ENCODE results near the gene NSD2. TPM values are rescaled to one million over a fixed set of nuclear protein-coding genes. Genes with fewer than 3 reads are reported as not detected.

NSD2 gene
- total RNA-seq, 1 experiment from 2014 or later: 136 TPM

DNA sequence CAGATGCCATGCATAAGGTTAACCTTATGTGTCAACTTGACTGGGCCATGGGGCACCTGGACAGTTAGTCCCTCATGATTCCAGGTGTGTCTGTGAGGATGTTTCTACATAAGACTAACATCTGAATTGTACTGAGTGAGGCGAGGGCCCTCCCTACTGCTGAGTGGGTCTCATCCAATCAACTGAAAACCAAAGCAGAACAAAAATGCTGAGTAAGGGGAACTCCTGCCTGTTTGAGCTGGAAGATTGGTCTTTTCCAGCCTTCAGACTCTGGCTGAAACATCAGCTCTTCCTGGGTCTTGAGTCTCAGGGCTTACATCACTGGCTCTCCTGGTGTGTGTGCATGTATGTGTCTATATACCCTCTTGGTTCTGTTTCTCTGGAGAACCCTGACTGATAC lies 123.7 kb downstream of the NSD2 start:
- H2AFZ ChIP-seq (ENCODE audit: low read length): no peak overlapping the region
- no peak overlapping the region for H2BK20ac ChIP-seq (ENCODE audit: low read depth, low read length, poor library complexity, severe bottlenecking)
- no peak overlapping the region for H4K5ac ChIP-seq (ENCODE audit: insufficient read length, low read depth, low read length)
- H3K23me2 ChIP-seq (ENCODE audit: insufficient read length, low read depth, low read length, poor library complexity, severe bottlenecking): no peaks in the 10 kb centered on the region
- Mint-ChIP-seq H3K4me3 (no peak overlapping the region), H3K9me3 (peaks cover 1 to 3% of the 10 kb centered on the region in 2 experiments; a peak in 4 of 5 replicates), H3K36me3 (ENCODE audit: insufficient read depth in 1 of 3, low read depth in 3 of 3) (peaks cover 17 to 35% (median 30%) of the 10 kb centered on the region in 3 experiments; a peak in 6 of 7 replicates), H3K27me3 (ENCODE audit: low read depth) (no peaks in the 10 kb centered on the region; the same call in 1 of the 2 replicates), H3K4me1 (peaks cover 20 to 22% of the 10 kb centered on the region in 2 experiments), H3K27ac (no peak overlapping the region)
- no peak overlapping the region for H4K8ac ChIP-seq (replicated peaks; ENCODE audit: insufficient read length, low read depth, low read length)
- no peak overlapping the region for H3T11ph ChIP-seq (ENCODE audit: low read length)
- no CpG with 5 or more reads among the region's 1 CpG for WGBS (ENCODE audit: extremely low coverage, insufficient read length, low lambda C conversion rate)
- H3K23ac ChIP-seq (ENCODE audit: insufficient read length, low read depth, low read length): no peak overlapping the region
- H2BK5ac ChIP-seq (ENCODE audit: insufficient read length, low read length): no peak overlapping the region
- H4K20me1 ChIP-seq (ENCODE audit: control insufficient read depth, insufficient read depth, insufficient read length): no peaks in the 10 kb centered on the region
- no peak overlapping the region for H3K4ac ChIP-seq (ENCODE audit: low read depth, low read length)
- H2BK15ac ChIP-seq (ENCODE audit: low read depth, low read length): no peak overlapping the region
- no peak overlapping the region for H3K18ac ChIP-seq (ENCODE audit: insufficient read length, low read depth, low read length)
- H2AK5ac ChIP-seq (ENCODE audit: insufficient read length, low read length): no peak overlapping the region
- H4K91ac ChIP-seq (ENCODE audit: insufficient read length, low read depth, low read length): no peak overlapping the region
- no peak overlapping the region for H2BK12ac ChIP-seq (ENCODE audit: insufficient read length, low read depth, low read length)
- DNase-seq: no peak
- TF ChIP-seq, protein P1, sequence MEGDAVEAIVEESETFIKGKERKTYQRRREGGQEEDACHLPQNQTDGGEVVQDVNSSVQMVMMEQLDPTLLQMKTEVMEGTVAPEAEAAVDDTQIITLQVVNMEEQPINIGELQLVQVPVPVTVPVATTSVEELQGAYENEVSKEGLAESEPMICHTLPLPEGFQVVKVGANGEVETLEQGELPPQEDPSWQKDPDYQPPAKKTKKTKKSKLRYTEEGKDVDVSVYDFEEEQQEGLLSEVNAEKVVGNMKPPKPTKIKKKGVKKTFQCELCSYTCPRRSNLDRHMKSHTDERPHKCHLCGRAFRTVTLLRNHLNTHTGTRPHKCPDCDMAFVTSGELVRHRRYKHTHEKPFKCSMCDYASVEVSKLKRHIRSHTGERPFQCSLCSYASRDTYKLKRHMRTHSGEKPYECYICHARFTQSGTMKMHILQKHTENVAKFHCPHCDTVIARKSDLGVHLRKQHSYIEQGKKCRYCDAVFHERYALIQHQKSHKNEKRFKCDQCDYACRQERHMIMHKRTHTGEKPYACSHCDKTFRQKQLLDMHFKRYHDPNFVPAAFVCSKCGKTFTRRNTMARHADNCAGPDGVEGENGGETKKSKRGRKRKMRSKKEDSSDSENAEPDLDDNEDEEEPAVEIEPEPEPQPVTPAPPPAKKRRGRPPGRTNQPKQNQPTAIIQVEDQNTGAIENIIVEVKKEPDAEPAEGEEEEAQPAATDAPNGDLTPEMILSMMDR (conservative IDR thresholded peaks at IDR 0.05): no peak
- no peaks in the 10 kb centered on the region for H3K27me3 ChIP-seq (ENCODE audit: insufficient read depth, low read length)
- H3K14ac ChIP-seq (ENCODE audit: insufficient read depth, low read length): no peak overlapping the region
- no peaks in the 10 kb centered on the region for H3K9me3 ChIP-seq (ENCODE audit: control insufficient read depth, low read depth, low read length)
- no peak overlapping the region for H2BK120ac ChIP-seq (ENCODE audit: low read depth, low read length, poor library complexity, severe bottlenecking)
- H3K27ac ChIP-seq (ENCODE audit: insufficient read length, low read depth, low read length): no peak overlapping the region
- no peak overlapping the region for H3K9ac ChIP-seq (ENCODE audit: extremely low read depth, insufficient read length, low read length)
- no peak overlapping the region for H3K56ac ChIP-seq (ENCODE audit: insufficient read length, low read depth, low read length)
- H3K4me1 ChIP-seq (ENCODE audit: insufficient read depth, low read length): no peaks in the 10 kb centered on the region
- H3K4me2 ChIP-seq (ENCODE audit: insufficient read depth, insufficient read length, low read length): no peak overlapping the region
- peaks cover 21% of the 10 kb centered on the region; the same call in 1 of the 2 replicates for H3K79me2 ChIP-seq (ENCODE audit: insufficient read depth, low read length)
- peaks cover 19% of the 10 kb centered on the region for H3K79me1 ChIP-seq (ENCODE audit: insufficient read depth, low read depth, low read length, poor library complexity, severe bottlenecking)

Data from H9 (cell line).